HG02870 (cell line): ENCODE data around the gene CALHM1.
A peak's percentile ranks its signal among the peaks of the same experiment; 100 is the strongest.

ENCODE experiments used
- ATAC-seq: cut with Tn5 transposase; IDR thresholded peaks from one replicate; pipeline ENCODE4 v1.9.1; 2021; ENCODE audit warnings: mild to moderate bottlenecking, moderate library complexity; ENCODE audit not compliant: unreplicated experiment

Gene CALHM1

DNA sequence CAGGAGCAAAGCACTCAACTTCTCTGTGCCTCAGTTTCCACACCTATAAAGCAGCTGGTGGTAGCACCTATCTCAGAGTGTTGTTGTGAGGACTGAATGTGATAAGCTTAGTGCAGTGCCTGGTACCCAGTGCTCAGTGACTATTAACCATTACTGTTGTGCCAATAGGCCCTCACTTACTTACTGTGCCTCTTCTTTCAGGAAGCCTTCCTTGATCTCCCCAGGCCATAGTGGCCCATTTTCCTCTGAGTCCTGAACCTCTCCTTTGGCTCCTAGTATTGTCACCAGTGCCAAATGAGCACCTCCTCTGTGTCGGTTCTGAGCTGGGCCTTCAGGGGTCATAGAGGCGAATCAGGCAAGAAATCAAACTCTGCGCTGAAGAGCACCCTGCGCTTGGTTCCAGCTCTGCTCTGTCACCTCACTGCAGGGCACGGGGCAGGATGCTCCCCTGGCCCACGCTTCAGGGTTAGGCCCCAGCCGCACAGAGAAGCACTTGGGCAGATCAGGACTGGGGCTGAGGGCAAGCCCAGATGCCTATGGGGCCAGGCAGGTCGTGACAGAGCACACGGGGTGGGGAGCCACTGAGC lies 2.5 kb downstream of the CALHM1 start:
- ATAC-seq: no peak

DNA sequence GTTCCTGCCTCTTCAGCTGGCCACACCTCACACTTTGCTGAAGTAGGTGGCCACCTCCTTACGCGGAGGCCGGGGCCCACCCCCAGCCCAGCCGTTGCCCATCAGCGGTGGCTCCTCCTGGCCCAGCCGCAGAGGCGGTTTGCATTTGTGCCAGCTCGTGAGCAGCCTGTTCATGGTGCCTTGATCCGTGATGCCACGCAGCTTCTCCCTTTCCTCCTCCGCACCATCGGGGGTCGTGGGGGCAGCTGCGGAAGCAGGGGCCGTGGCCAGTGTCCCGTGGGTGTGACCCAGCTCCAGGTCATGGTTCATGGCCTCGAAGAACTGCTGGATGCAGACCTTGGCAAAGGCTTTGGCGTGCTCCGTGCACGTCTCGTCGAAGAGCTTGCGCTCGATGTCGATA lies 3.5 kb downstream of the CALHM1 start:
- ATAC-seq: no peak

DNA sequence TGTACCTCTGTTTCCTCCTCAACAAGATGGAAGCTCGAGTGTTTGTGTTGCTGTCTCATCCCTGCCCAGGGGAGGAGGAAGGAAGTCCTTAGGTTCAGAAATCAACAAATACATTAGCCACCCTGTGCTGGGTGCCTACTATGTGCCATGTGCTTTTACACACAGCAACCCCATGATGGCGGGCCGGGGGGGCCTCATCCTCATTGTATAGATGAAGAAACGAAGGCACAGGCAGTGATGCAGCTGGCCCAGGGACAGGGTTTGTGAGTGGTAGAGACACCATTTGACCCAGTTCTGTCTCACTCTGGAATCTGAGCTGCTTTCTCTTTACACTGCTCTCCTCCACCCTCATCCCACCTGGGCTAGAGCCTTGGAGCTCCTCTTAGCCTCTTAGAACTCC lies 4.7 kb downstream of the CALHM1 start:
- ATAC-seq: no peak

DNA sequence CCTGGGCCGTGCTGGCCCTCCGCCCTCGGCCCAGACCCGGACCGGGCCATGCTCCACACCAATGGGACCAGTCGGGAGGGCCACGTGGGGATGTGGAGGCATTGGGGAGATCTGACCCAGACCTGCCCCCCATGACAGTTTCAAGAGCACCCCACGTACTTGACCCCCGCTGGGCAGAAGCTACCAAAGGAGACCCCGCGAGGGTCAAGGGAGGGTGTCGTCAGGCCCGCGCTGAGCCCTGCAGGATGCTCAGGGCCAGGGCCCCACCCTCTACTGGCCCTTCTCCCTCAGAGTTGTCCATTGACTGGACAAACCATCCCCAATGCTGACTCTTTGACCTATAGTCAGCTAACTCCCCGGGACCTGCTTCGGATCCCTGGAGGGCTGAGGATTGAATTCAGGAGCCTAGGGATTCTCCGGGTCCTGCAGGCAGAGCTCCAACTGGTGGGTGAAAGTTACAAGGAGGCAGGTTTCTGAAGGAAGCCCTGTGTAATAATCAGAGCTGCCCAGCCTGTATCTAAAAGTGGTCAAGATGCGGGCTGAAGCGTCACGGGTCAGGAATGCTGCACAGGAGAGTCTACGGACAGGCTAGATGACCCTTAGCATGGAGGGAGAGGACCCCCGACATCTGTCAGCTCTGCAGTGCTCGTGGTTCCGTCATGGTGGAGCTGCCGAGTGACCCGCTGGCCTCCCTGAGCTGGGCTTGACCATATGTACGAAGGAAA lies 6.0 kb downstream of the CALHM1 start:
- no peak for ATAC-seq

DNA sequence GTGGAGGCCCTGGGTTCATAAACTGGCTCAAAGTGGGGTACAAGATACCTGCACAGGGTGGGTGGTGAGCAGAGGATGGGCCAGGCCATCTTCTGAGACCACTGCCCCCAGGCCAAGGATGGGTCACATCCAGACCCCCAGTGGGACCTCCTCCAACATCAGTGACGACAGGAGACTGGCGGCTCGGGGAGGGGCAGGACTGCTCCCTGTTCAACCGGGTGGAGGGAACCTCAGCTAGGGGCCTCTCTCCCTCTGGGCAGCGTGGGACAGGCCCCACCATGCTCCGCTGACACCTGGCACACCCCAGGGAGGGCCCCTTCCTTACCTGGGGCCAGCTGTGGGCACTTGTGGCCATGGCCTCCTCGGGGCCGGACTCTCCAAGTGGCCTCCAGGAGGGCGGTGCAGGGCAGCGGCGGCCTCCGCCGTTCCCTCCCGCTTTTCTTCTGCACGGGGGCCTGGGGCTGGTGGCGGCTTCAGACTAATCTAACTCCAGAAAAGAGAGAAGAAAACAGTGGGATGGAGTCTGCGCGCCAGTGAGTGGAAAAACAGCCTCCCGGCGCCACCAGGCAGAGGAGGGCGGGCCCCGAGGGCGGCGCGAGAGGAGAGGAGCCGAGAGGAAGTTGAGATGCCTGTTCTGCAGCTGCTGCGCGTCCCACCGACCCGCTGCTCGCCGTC lies 6.7 kb downstream of the CALHM1 start, which contains the start of gene CALHM2:
Gene CALHM2, minus strand, starts transcription at position 540 of the 675 bp plus-strand sequence. CDS start 2,429 bp downstream, outside the sequence.
- peak; percentile 60 for ATAC-seq

DNA sequence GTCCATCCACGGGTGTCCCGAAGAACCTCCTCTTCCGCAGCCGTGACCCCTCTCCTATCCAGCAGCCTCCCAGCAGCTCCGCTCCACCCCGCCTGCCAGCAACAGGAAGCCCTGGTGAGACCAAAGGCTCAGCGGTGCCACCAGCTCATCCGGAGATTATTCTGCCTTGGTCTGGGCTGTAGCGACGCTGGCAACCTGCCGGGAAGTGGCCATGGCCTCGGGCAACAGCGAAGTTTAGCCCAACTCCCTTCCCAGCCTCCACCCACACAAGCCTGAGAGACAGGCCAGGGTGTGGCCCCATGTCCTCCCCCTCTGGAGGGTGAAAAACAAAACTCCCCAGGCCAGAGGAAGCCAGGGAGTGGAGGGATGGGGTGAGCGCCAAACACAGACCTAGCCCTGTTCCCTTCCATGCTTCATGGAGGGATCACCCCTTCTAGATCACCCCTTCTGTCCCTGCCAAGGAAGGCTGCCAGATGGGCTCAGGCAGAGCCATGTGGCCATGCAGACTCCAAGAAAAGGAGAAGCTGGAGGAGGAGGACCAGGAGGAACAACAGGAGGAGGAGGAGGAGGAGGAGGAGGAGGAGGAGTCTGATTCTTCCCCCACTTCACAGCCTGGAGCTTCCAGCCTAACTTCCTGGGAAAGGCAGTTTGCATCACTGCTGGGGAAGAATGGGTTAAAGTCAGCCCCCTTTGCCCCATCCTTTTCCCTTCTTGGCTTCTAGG lies 7.4 kb downstream of the CALHM1 start:
- ATAC-seq: no peak

DNA sequence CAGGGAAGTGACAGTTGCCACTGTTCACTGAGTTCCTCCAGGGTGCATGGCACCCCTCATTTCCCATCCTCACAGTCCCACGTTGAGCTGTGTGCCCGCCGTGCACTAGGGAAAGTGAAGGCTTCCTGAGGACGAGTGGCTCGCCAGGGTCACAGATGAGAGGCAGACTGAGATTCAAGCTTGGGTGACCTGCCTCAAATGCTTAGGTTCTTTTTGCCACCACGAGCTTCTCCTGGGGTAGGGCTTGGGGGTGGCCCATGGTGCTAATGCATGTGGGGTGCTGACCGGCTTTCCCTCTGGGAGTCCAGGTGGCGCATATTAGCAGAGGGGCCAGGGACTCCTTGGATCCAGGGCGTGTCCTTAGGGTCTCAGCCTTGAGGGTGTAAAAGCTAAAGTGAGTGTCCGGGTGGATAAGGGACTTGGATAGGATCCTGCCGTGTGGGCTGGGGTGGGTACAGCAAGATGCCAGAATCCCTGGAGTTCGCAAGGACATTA lies 8.5 kb downstream of the CALHM1 start:
- ATAC-seq: no peak

DNA sequence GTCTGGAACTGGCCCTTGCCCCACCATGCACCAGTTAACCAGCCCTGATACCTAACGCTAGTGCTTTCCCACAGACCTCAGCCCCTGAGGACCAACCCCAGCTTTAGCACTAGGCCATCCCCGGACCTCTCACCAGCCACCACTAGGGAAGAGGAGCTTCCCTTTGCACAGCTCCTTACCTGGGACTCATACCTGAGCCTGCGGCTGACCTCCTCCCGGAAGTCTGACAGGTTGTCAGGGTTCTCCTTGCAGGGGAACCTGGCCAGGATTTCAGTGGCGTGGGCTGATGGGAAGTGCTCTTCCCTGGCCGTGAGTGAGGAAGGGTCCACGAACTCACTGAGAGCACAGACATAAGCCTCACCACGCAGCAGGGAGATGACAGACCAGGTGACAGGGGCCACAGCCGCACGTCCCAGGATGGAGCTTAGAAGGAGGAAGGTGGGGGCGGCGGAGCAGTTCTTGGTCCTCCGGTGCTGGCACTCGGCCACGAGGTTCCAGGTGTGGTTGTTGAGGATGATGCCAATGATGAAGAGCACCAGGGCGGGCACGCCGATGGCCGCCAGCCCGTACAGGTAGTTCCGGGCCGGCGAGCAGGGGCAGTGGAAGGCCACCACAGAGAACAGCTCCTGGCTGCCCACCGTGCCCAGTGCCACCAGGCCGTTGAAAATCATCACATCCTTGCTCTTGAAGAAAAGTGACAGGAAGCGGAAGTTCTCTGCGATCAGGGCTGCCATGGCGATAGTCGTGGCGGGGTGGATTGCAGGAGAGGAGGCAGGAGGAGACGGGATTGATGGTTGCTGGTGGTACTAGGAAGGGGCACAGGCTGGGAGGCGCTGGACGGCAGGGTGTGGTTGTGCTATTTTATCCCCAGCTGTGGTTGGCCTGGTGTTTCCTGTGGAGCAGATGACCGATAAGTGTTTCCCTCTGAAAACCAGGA lies 9.2 kb downstream of the CALHM1 start:
- no peak for ATAC-seq

DNA sequence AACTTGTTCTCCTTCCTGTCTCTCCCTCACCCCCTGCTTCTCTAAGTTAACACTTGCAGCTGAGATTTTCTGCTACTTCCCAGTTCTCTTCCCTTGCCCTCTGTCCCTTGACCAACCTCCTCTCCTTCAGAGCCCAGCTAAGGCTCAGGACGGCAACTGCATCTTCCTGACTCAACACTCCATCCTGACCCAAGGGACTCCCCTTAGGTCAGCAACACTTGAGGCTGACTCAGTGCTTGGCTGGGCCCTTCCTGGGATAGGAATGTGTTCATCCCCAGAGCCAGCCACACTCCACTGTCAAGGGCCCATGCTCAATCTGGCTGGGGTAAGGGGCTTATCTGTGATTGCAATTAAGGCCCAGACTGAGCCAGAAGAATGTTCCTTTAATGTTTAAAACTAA lies 10.0 kb downstream of the CALHM1 start:
- no peak for ATAC-seq

DNA sequence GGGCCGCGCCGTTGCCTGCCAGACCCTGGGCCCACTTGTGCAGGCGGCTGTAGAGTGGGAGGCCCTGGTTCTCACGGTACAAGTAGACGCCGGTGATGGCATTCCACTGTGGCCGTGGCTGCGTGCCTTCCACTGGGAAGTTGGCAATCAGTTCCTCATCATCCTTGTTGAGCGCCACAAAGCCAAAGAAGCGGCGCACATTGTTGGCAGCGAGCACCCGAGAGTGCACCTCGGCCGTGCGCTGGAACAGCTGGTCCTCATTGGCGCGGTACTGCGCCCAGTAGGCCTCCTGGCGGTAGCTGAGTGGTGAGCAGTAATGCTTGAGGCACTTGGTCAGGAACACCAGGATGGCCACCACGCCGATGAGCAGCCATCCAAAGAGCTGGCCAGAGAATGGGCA lies 11.5 kb downstream of the CALHM1 start:
- ATAC-seq: no peak

DNA sequence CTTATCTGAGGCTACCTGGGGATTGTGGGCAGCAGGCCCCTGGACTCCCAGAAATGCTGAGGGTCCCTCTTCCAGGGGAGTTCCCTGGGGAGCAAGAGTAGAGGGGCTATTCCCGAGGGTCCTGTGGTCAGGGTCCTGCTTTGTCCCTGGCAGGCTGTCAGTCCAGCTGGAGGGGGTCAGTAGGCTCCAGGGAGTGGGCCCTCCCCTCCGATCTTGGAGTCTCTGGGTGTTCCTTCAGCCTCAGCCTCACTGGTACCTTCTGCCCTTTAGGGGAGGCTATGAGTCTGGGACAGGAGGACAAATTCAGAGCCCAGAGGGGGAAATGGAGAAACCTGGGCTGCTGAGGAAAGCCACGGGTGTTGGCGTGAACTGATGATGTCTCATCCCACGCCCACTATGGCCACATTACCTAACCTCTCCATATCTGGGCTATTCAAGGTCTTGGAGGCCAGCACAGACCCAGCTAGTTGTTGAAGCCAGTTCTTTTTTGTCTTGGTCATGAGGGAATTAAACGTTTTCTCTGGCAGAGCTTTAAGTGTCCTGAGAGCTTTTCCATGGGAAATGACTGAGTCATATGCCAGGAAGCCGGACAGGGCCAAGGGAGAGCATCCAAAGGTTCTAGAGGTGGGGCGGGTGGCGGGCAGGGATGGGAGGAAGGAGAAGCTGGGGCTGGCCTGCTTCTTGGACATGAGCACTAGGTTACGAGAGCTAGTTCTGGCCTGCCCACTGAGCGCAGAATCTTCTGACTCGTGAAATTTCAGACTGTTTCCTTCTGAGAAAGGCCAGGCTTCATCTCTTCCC lies 12.7 kb downstream of the CALHM1 start:
- no peak for ATAC-seq

DNA sequence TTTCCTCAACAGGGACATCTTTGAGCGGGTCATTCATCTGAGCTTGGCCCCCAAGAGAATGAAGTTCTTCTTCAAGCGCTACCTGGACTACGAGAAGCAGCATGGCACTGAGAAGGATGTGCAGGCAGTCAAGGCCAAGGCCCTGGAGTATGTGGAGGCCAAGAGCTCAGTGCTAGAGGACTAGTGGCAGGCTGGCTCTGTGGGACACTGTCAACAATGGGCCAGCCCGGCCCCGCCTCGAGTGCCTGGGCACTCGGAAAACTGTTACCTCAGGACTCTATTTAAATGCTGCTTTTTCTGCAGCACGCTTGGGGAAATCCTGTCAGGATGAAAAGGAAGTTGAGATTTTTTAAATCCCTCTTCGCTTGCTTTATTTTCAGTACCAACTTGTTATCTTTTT lies 13.3 kb downstream of the CALHM1 start:
- ATAC-seq: no peak

DNA sequence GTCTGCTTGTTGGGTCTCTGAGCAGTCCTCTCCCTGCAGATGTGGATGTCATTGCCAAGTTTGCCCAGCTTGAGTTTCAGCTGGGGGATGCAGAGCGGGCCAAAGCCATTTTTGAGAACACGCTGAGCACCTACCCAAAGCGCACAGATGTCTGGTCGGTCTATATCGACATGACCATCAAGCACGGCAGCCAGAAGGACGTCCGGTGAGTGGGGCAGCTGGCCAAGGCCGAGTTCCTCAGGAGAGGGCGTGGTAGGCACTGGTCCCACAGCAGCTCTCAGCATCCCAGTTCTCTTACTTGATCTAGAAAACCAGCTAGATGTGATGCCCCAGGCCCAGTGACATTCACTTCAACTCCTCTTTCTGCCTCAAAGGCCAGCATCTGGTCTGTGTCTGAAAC lies 14.2 kb downstream of the CALHM1 start:
- ATAC-seq: no peak

DNA sequence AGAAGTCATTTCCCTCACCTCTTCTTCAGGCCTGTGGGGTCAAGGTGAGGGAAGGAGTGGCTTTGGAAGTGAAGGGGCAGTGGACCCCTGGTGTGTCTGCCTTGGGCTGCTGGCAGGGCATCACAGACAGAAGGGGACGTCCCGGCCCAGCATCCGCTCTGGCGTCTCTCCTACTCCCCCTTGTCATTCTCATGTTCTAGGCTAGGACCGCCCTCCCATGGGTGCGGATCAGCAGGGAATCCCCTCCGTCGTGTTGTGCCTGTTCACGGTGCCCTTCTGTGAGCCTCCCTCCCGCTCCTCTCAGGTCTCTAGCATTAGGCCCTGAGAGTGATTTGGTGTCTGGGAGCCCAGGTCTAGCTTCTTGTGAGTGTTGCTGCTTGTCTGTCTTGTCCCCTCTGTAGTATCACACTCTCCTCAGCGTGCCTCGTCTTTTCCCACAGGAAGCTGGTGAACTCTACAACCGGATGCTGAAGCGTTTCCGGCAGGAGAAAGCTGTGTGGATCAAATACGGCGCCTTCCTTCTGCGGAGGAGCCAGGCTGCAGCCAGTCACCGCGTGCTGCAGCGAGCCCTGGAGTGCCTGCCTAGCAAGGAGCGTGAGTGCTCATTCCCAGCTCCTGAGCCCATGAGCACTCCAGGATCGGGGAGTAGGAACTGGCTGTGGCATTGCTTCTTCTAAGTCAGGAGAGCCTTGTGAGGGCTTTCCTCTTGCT lies 15.1 kb downstream of the CALHM1 start:
- no peak for ATAC-seq

DNA sequence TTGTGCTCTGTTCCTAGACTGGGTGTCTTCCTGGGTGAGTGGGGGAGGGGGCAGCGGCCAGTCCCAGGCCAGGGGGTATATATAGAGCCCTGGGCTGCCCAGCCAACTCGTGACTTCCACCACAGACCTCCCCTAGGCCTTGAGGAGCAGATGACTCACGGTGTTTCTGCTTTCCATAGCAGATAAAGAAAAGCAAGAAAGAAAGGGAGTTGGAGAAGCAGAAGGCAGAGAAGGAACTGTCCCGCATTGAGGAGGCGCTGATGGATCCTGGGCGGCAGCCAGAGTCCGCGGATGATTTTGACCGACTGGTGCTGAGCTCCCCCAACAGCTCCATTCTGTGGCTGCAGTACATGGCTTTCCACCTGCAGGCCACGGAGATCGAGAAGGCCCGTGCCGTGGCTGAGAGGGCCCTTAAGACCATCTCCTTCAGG lies 16.7 kb downstream of the CALHM1 start:
- no peak for ATAC-seq

DNA sequence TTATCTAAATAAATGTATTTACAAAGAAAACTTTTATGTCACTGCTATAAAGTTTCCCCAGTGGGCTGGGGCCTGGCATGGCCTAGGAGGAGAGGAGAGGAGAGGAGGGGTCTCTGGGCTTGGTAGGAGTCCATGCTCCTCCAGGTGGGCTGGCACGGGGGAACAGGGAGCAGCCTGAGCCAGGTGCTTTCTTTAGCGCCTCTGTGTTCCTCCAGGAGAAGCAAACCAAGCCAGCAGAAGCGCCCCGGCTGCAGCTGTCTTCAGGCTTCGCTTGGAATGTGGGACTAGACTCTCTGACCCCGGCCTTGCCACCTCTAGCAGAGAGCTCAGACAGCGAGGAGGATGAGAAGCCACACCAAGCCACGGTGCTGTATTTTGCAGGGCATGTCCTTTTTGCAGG lies 17.1 kb downstream of the CALHM1 start:
- ATAC-seq: no peak

DNA sequence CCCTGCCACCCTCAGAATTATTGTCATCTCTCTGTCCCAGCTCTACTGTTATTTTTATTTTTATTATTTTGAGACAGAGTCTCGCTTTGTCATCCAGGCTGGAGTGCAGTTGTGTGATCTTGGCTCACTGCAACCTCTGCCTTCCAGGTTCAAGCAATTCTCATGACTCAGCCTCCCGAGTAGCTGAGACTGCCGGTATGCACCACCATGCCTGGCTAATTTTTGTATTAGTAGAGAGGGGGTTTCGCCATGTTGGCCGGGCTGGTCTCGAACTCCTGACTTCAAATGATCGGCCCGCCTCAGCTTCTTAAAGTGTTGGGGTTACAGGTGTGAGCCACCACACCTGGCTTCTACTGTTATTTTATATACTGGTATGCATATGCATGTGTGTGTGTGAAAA lies 17.5 kb downstream of the CALHM1 start:
- no peak for ATAC-seq

DNA sequence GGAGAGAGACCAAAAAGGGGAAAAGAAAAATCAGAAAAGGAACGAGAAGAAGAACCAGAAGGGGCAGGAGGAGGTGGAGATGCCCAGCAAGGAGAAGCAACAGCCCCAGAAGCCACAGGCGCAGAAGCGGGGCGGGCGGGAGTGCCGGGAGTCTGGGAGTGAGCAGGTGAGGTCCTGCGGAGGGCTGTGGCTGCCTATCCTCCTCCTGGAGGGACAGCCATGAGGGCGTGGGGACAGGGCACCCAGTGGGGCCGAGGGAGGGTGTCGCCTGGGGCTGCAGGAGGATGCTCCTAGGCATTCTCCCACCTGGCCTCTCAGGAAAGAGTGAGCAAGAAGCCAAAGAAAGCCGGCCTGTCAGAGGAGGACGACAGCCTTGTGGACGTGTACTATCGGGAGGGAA lies 18.3 kb downstream of the CALHM1 start:
- ATAC-seq: no peak

DNA sequence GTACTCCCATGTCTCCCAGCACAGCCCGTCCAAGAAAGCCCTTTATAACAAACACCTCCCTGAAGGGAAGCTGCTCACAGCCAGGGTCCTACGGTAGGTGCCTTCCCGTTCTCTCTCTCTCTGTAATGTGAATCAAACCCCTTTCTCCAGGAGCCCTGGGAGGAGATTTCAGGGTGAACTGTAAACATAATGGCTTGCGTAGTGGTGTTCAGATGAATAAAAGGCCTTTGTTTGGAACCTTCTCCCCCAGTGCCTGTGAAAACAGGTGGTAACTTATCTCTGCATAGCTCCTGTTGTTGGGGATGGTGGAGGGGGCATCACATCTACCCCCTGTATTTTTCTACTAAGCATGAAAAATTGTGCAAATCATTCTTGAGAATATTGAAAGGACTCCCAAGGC lies 18.9 kb downstream of the CALHM1 start:
- ATAC-seq: no peak
